HepG2 (cell line): ENCODE data around the gene CISD3. TPM values are rescaled to one million over a fixed set of nuclear protein-coding genes. Genes with fewer than 3 reads are reported as not detected.

Experiments
- ATF7 ChIP-seq, 2 experiments: fragments of 450-650 bp in 1 of 2; sonication (generic) in 1 of 2; formaldehyde crosslinking in 1 of 2; IDR thresholded peaks; 2 replicates each; pipeline versions ENCODE4 v1.4.0 to v1.6.1; 2016 to 2020; ENCODE audit warnings: antibody characterized with exemption in 1 of 2, mild to moderate bottlenecking in 1 of 2, missing genetic modification reagents in 1 of 2
- CHCHD3 ChIP-seq: sonication (generic); formaldehyde crosslinking; IDR thresholded peaks from 2 replicates; pipeline ENCODE4 v1.8.0; 2022; ENCODE audit warnings: mild to moderate bottlenecking, missing genetic modification reagents, moderate library complexity
- CREB3 ChIP-seq: sonication (generic); formaldehyde crosslinking; IDR thresholded peaks from 2 replicates; pipeline ENCODE4 v1.5.0; 2020; ENCODE audit warnings: missing genetic modification reagents
- CTCF ChIP-seq: sonication (generic); formaldehyde crosslinking; IDR thresholded peaks from 2 replicates; pipeline ENCODE4 v1.5.0; 2020; ENCODE audit warnings: mild to moderate bottlenecking, missing genetic modification reagents, moderate library complexity
- FOXP4 ChIP-seq: sonication (generic); formaldehyde crosslinking; IDR thresholded peaks from 2 replicates; pipeline ENCODE4 v1.4.0; 2020; ENCODE audit warnings: missing genetic modification reagents
- JDP2 ChIP-seq: sonication (generic); formaldehyde crosslinking; IDR thresholded peaks from 2 replicates; pipeline ENCODE4 v1.8.1; 2022; ENCODE audit warnings: missing genetic modification reagents, borderline replicate concordance
- KLF12 ChIP-seq: sonication (generic); formaldehyde crosslinking; IDR thresholded peaks from 2 replicates; pipeline ENCODE4 v1.4.0; 2020; ENCODE audit warnings: missing genetic modification reagents, borderline replicate concordance
- MIXL1 ChIP-seq: IDR thresholded peaks from 2 replicates; pipeline ENCODE4 v1.6.1; 2016
- ONECUT2 ChIP-seq: sonication (generic); formaldehyde crosslinking; IDR thresholded peaks from 2 replicates; pipeline ENCODE4 v1.4.0; 2020; ENCODE audit warnings: missing genetic modification reagents
- RCOR2 ChIP-seq: IDR thresholded peaks from 2 replicates; pipeline ENCODE4 v1.6.1; 2016; ENCODE audit warnings: missing biosample characterization, missing genetic modification reagents
- RXRB ChIP-seq: IDR thresholded peaks from 2 replicates; pipeline ENCODE4 v1.6.1; 2016; ENCODE audit warnings: borderline replicate concordance, missing genetic modification reagents, missing compliant biosample characterization
- U2AF1 ChIP-seq: fragments of 200-400 bp; formaldehyde crosslinking; optimal IDR thresholded peaks from 2 replicates; pipeline ENCODE3; 2017; ENCODE audit warnings: mild to moderate bottlenecking, low read depth, low read length
- ZBTB7A ChIP-seq: sonication (generic); formaldehyde crosslinking; IDR thresholded peaks from 2 replicates; pipeline ENCODE4 v1.8.0; 2022; ENCODE audit warnings: mild to moderate bottlenecking, missing genetic modification reagents
- ZMYM2 ChIP-seq: sonication (generic); formaldehyde crosslinking; IDR thresholded peaks from 2 replicates; pipeline ENCODE4 v1.8.0; 2022; ENCODE audit warnings: mild to moderate bottlenecking, missing genetic modification reagents
- ZNF264 ChIP-seq: sonication (generic); formaldehyde crosslinking; IDR thresholded peaks from 2 replicates; pipeline ENCODE4 v1.4.0; 2020; ENCODE audit warnings: missing genetic modification reagents
- ZNF446 ChIP-seq: sonication (generic); formaldehyde crosslinking; IDR thresholded peaks from 2 replicates; pipeline ENCODE4 v1.5.0; 2020; ENCODE audit warnings: mild to moderate bottlenecking, missing genetic modification reagents
- ZNF550 ChIP-seq: sonication (generic); formaldehyde crosslinking; IDR thresholded peaks from 2 replicates; pipeline ENCODE4 v1.4.0; 2020; ENCODE audit warnings: mild to moderate bottlenecking, missing genetic modification reagents, borderline replicate concordance
- ZNF569 ChIP-seq: sonication (generic); formaldehyde crosslinking; IDR thresholded peaks from 2 replicates; pipeline ENCODE4 v1.5.0; 2020; ENCODE audit warnings: mild to moderate bottlenecking, missing genetic modification reagents, moderate library complexity, borderline replicate concordance
- ZNF703 ChIP-seq: sonication (generic); formaldehyde crosslinking; IDR thresholded peaks from 2 replicates; pipeline ENCODE4 v1.5.1; 2020; ENCODE audit warnings: missing genetic modification reagents, mild to moderate bottlenecking, moderate library complexity, borderline replicate concordance
- ZNF710 ChIP-seq: sonication (generic); formaldehyde crosslinking; IDR thresholded peaks from 2 replicates; pipeline ENCODE4 v1.5.0; 2020; ENCODE audit warnings: mild to moderate bottlenecking, missing genetic modification reagents, borderline replicate concordance
- polyA plus RNA-seq, 8 experiments: library from polyadenylated mRNA; depleted of rRNA in 3 of 8; stranded (reverse) in 7 of 8; unstranded in 1 of 8; fragments of >200 nt; fragmentation: Illumina TruSeq in 4 of 8; extraction: Trizol in 4 of 8; gene quantifications; 2 replicates each; pipeline versions ENCODE4 v1.2.1 to v1.2.3, GENCODE V29; 2011 to 2016; ENCODE audit warnings: low read depth in 4 of 8, missing spikeins in 1 of 8, mixed read lengths in 1 of 8; ENCODE audit not compliant: insufficient read depth in 1 of 8
- total RNA-seq, 5 experiments: library from RNA; depleted of rRNA; stranded (reverse); fragments of >200 nt; fragmentation: Illumina TruSeq; extraction: Trizol; gene quantifications; 2 replicates each; pipeline ENCODE4 v1.2.3, GENCODE V29; 2016; ENCODE audit warnings: low read depth in 1 of 5

CISD3 gene
- total and polyA plus RNA-seq, 2 of the 13 experiments (the other 11 are each of a cell fraction or from before 2014, with no cell fraction given), result 30.0 to 34.1 TPM

GRCh38 chr17:38752308-38753070, 22.3 kb downstream of the CISD3 start, which contains the start of gene PSMB3 (continued):
- TF ChIP-seq FOXP4 (CRISPR knock-in tag) (peak; percentile 12), RXRB (peak; percentile 68; the same call in 1 of the 2 replicates), ZNF446 (CRISPR knock-in tag) (no peak; the same call in 1 of the 2 replicates), ONECUT2 (CRISPR knock-in tag) (0 out of 2 replicates have a peak, but pooled peaks have one; percentile 9), ZBTB7A (0 out of 2 replicates have a peak, but pooled peaks have one; percentile 23), MIXL1 (CRISPR knock-in tag) (peak; percentile 67; the same call in 1 of the 2 replicates), ZMYM2 (no peak), KLF12 (CRISPR knock-in tag) (peak; percentile 69; the same call in 1 of the 2 replicates), ZNF550 (CRISPR knock-in tag) (no peak), ZNF703 (CRISPR knock-in tag) (no peak), U2AF1 (no peak), RCOR2 (CRISPR knock-in tag) (no peak), JDP2 (CRISPR knock-in tag) (no peak), ZNF569 (CRISPR knock-in tag) (no peak), ZNF264 (CRISPR knock-in tag) (no peak), CTCF (CRISPR knock-in tag) (peak; percentile 46), CREB3 (CRISPR knock-in tag) (0 out of 2 replicates have a peak, but pooled peaks have one; percentile 44), CHCHD3 (CRISPR knock-in tag) (no peak), ATF7 (IDR thresholded peaks at IDR 0.05) (no peak), ATF7 (CRISPR knock-in tag; IDR thresholded peaks at IDR 0.05) (no peak), ZNF710 (peak; percentile 60; the same call in 1 of the 2 replicates)
